Measurements from ENCODE around the gene FAM163B. TPM values are rescaled to one million over a fixed set of nuclear protein-coding genes. Genes with fewer than 3 reads are reported as not detected.

Gene FAM163B
- total RNA-seq, 4 donors from 2014 or later: not detected

GRCh38 chr9:133534346-133535291 is 74.6 kb downstream of the FAM163B start, which contains the start of gene ADAMTSL2:
Gene ADAMTSL2 (plus strand): TSS chr9:133534704. CDS start chr9:133536713, 2,009 bp downstream.
- Histone ChIP-seq H3K27ac (replicated peaks in 1 of 4) (peak within 1 kb of the TSS; percentile 35 to 61 (median 58)), H3K27me3 (peaks cover 0 to 16% (median 0%) of the 10 kb centered on the region in 4 donors), H3K36me3 (no peaks in the 10 kb centered on the region), H3K4me1 (peaks cover 36 to 50% (median 44%) of the 10 kb centered on the region in 4 donors), H3K4me3 (peak within 1 kb of the TSS; percentile 52 to 58 (median 54)), H3K9me3 (no peaks in the 10 kb centered on the region)
- intact Hi-C loops (cut with DNase I): loop anchor here (10.0 kb wide), 1 partner anchor 460 kb away; the partner anchor contains the start of gene VAV2
- no peak for DNase-seq (ENCODE audit: extremely low spot score)
- WGBS: no CpG with 5 or more reads among the region's 70 CpGs
- peak in 1 of 2 donors; percentile 13 for TF ChIP-seq POLR2AphosphoS5 (IDR thresholded peaks at IDR 0.05)
- peak in 1 of 3 experiments; percentile 2 for TF ChIP-seq CTCF (IDR thresholded peaks at IDR 0.05)
- no peak for TF ChIP-seq POLR2A (IDR thresholded peaks at IDR 0.05; ENCODE audit: low read depth)

GRCh38 chr9:133533857-133534256 is 75.3 kb downstream of the FAM163B start:
- H3K9me3 ChIP-seq: no peaks in the 10 kb centered on the region
- DNase-seq (ENCODE audit: extremely low spot score): no peak
- peaks cover 0 to 22% (median 0%) of the 10 kb centered on the region in 4 donors for H3K27me3 ChIP-seq
- H3K36me3 ChIP-seq: no peaks in the 10 kb centered on the region
- peaks cover 31 to 47% (median 41%) of the 10 kb centered on the region in 4 donors for H3K4me1 ChIP-seq
- intact Hi-C loops (cut with DNase I): loop anchor here (2.0 to 10.0 kb wide), 2 partner anchors 193 to 461 kb away; partner anchors contain the start of gene VAV2
- H3K4me3 ChIP-seq: peak overlapping the region in 3 of 4 donors; percentile 52 to 58 (median 54)
- TF ChIP-seq EP300 (IDR thresholded peaks at IDR 0.05) (no peak), CTCF (IDR thresholded peaks at IDR 0.05) (no peak), POLR2A (IDR thresholded peaks at IDR 0.05; ENCODE audit: low read depth) (no peak), POLR2AphosphoS5 (IDR thresholded peaks at IDR 0.05) (no peak)
- 44% methylated on average over 9 of the region's 9 CpGs for WGBS
- peak overlapping the region; percentile 35 to 61 (median 58) for H3K27ac ChIP-seq (replicated peaks in 1 of 4)

- Histone ChIP-seq H3K4me3 (no peak overlapping the region), H3K4me1 (peaks cover 28 to 52% (median 43%) of the 10 kb centered on the region in 4 donors), H3K27me3 (peaks cover 0 to 29% (median 0%) of the 10 kb centered on the region in 4 donors), H3K36me3 (no peaks in the 10 kb centered on the region), H3K27ac (replicated peaks in 1 of 4) (no peak overlapping the region), H3K9me3 (no peaks in the 10 kb centered on the region)
- intact Hi-C loops (cut with DNase I): loop anchor here (2.0 to 10.0 kb wide), 2 partner anchors 194 to 462 kb away; partner anchors contain the start of gene VAV2
- no peak for DNase-seq (ENCODE audit: extremely low spot score)
- TF ChIP-seq CTCF (IDR thresholded peaks at IDR 0.05) (peak; percentile 33 to 53 (median 51)), POLR2A (IDR thresholded peaks at IDR 0.05; ENCODE audit: low read depth) (no peak)
- WGBS: 71% methylated on average over 18 of the region's 20 CpGs
Measured at GRCh38 chr9:133532937-133533668, 76.1 kb downstream of the FAM163B start.

GRCh38 chr9:133531293-133531692 is 77.9 kb downstream of the FAM163B start:
- DNase-seq (ENCODE audit: extremely low spot score): no peak
- Histone ChIP-seq H3K27ac (replicated peaks in 1 of 4) (no peak overlapping the region), H3K4me3 (no peak overlapping the region), H3K27me3 (peaks cover 0 to 41% (median 0%) of the 10 kb centered on the region in 4 donors), H3K4me1 (peaks cover 43 to 69% (median 59%) of the 10 kb centered on the region in 4 donors), H3K36me3 (no peaks in the 10 kb centered on the region), H3K9me3 (no peaks in the 10 kb centered on the region)
- WGBS: 75% methylated on average over 7 of the region's 9 CpGs
- intact Hi-C loops (cut with DNase I): loop anchor here (10.0 kb wide), 1 partner anchor 464 kb away; the partner anchor contains the start of gene VAV2
- TF ChIP-seq CTCF (IDR thresholded peaks at IDR 0.05) (no peak), EP300 (IDR thresholded peaks at IDR 0.05) (no peak), POLR2A (IDR thresholded peaks at IDR 0.05; ENCODE audit: low read depth) (no peak), POLR2AphosphoS5 (IDR thresholded peaks at IDR 0.05) (no peak)
